GM23338 (cell line): Measurements from ENCODE around the gene ZIC2. TPM values are rescaled to one million over a fixed set of nuclear protein-coding genes. Genes with fewer than 3 reads are reported as not detected.

Source experiments
- ATAC-seq: fragments of 200-7000 bp; cut with Tn5 transposase; 3 replicates; pipeline ENCODE4 v1.9.1; 2020
- DNase-seq: peaks from one replicate; pipeline ENCODE4 v3.0.0-alpha.2; 2015; ENCODE audit warnings: low spot score
- H2AFZ ChIP-seq: fragments of 200-600 bp; sonication (generic); 2 replicates; pipeline ENCODE4 v1.8.0; 2016; ENCODE audit warnings: antibody characterized with exemption, mild to moderate bottlenecking, moderate library complexity
- H3F3A ChIP-seq: fragments of 200-600 bp; sonication (generic); replicated peaks from 2 replicates; pipeline ENCODE4 v1.8.0; 2017; ENCODE audit warnings: antibody characterized with exemption, mixed run types, low read depth
- H3K27ac ChIP-seq: fragments of 200-600 bp; sonication (generic); 2 replicates; pipeline ENCODE4 v1.6.1; 2016; ENCODE audit warnings: low read depth
- H3K27me3 ChIP-seq: fragments of 200-600 bp; sonication (generic); 2 replicates; pipeline ENCODE4 v1.8.0; 2016; ENCODE audit warnings: mild to moderate bottlenecking, mixed run types, moderate library complexity; ENCODE audit not compliant: insufficient read depth
- H3K36me3 ChIP-seq: fragments of 200-600 bp; sonication (generic); 2 replicates; pipeline ENCODE4 v1.8.0; 2016; ENCODE audit warnings: mild to moderate bottlenecking; ENCODE audit not compliant: insufficient read depth
- H3K4me1 ChIP-seq: fragments of 200-600 bp; sonication (generic); 2 replicates; pipeline ENCODE4 v1.8.0; 2016; ENCODE audit warnings: mild to moderate bottlenecking, moderate library complexity; ENCODE audit not compliant: insufficient read depth
- H3K4me2 ChIP-seq: fragments of 200-600 bp; sonication (generic); 2 replicates; pipeline ENCODE4 v1.7.1; 2017; ENCODE audit warnings: mixed run types
- H3K4me3 ChIP-seq: fragments of 200-600 bp; sonication (generic); 2 replicates; pipeline ENCODE4 v1.6.1; 2016; ENCODE audit warnings: mixed run types
- H3K79me2 ChIP-seq: fragments of 200-600 bp; sonication (generic); replicated peaks from 2 replicates; pipeline ENCODE4 v1.8.0; 2017; ENCODE audit warnings: mild to moderate bottlenecking; ENCODE audit not compliant: insufficient read depth
- H3K9me2 ChIP-seq: fragments of 200-600 bp; sonication (generic); 2 replicates; pipeline ENCODE4 v1.8.0; 2017; ENCODE audit not compliant: insufficient read depth
- H4K20me1 ChIP-seq: fragments of 200-600 bp; sonication (generic); replicated peaks from 2 replicates; pipeline ENCODE4 v1.8.0; 2017; ENCODE audit warnings: mild to moderate bottlenecking; ENCODE audit not compliant: insufficient read depth
- H3K27ac Mint-ChIP-seq: 2 replicates; pipeline ENCODE4 v1.8.0; 2020; ENCODE audit warnings: inconsistent platforms, mild to moderate bottlenecking, moderate library complexity, mixed read lengths
- H3K27me3 Mint-ChIP-seq: 3 replicates; pipeline ENCODE4 v1.8.0; 2022; ENCODE audit warnings: low read depth, mild to moderate bottlenecking, moderate library complexity, mixed read lengths, inconsistent platforms; ENCODE audit not compliant: insufficient read depth, poor library complexity
- H3K36me3 Mint-ChIP-seq: 3 replicates; pipeline ENCODE4 v1.8.0; 2021; ENCODE audit warnings: low read depth, mild to moderate bottlenecking, inconsistent platforms, moderate library complexity, mixed read lengths
- H3K4me1 Mint-ChIP-seq: 3 replicates; pipeline ENCODE4 v1.8.0; 2020; ENCODE audit warnings: mild to moderate bottlenecking, inconsistent platforms, mixed read lengths
- H3K4me3 Mint-ChIP-seq: 3 replicates; pipeline ENCODE4 v1.8.0; 2021; ENCODE audit warnings: moderate library complexity, mild to moderate bottlenecking, inconsistent platforms, mixed read lengths
- H3K9me3 Mint-ChIP-seq: 3 replicates; pipeline ENCODE4 v1.8.0; 2020; ENCODE audit warnings: moderate library complexity, mild to moderate bottlenecking, inconsistent platforms, mixed read lengths
- CREB1 ChIP-seq: fragments of 250-450 bp; sonication (Bioruptor Pico); IDR thresholded peaks from 2 replicates; pipeline ENCODE4 v1.5.0; 2020; ENCODE audit warnings: low read depth, mild to moderate bottlenecking, moderate library complexity
- CTCF ChIP-seq, 2 experiments: fragments of 200-600 bp in 1 of 2; sonication (generic) in 1 of 2; conservative IDR thresholded peaks; 2 replicates each; pipeline versions ENCODE4 v1.5.1 to v1.6.1; 2016 to 2017; ENCODE audit warnings: antibody characterized with exemption in 2 of 2, low read depth in 2 of 2, mild to moderate bottlenecking in 2 of 2, moderate library complexity in 1 of 2
- ETS1 ChIP-seq: IDR thresholded peaks from 2 replicates; pipeline ENCODE4 v1.6.1; 2016; ENCODE audit warnings: antibody characterized with exemption
- EZH2 ChIP-seq: fragments of 200-600 bp; sonication (generic); IDR thresholded peaks from one replicate; pipeline ENCODE4 v1.8.0; 2017; ENCODE audit warnings: antibody characterized with exemption, mild to moderate bottlenecking, low read depth; ENCODE audit not compliant: unreplicated experiment
- NANOG ChIP-seq: IDR thresholded peaks from 2 replicates; pipeline ENCODE4 v1.6.1; 2016; ENCODE audit warnings: antibody characterized with exemption, borderline replicate concordance
- POLR2AphosphoS5 ChIP-seq: IDR thresholded peaks from 2 replicates; pipeline ENCODE4 v1.6.1; 2016; ENCODE audit warnings: antibody characterized with exemption, low read depth
- REST ChIP-seq: IDR thresholded peaks from one replicate; pipeline ENCODE4 v1.6.1; 2018; ENCODE audit warnings: antibody characterized with exemption; ENCODE audit not compliant: unreplicated experiment
- ZNF114 ChIP-seq: fragments of 250-450 bp; sonication (Bioruptor Pico); IDR thresholded peaks from 2 replicates; pipeline ENCODE4 v1.5.0; 2020; ENCODE audit warnings: mild to moderate bottlenecking, moderate library complexity
- ZNF462 ChIP-seq: fragments of 250-450 bp; sonication (Bioruptor Pico); IDR thresholded peaks from 2 replicates; pipeline ENCODE4 v1.5.0; 2020; ENCODE audit warnings: mild to moderate bottlenecking, moderate library complexity
- polyA plus RNA-seq: library from polyadenylated mRNA; unstranded; fragments of >200 nt; fragmentation: Nextera tagmentation; extraction: Ambion mirVana; gene quantifications from 2 replicates; pipeline ENCODE4 v1.2.1, GENCODE V29; 2016
- total RNA-seq: library from RNA; depleted of rRNA; stranded (reverse); fragments of >200 nt; shearing (Covaris generic); gene quantifications from 2 replicates; pipeline ENCODE4 v1.2.3, GENCODE V29; 2014

Gene ZIC2
- total and polyA plus RNA-seq, 2 experiments from 2014 or later: 63.2 to 87.9 TPM

- H3K4me1 Mint-ChIP-seq: no peaks in the 10 kb centered on the region; the same call in 2 of the 3 replicates
- Histone ChIP-seq H3K79me2 (no peaks in the 10 kb centered on the region), H3K4me2 (no peak overlapping the region), H3K4me3 (no peak overlapping the region), H3K36me3 (no peaks in the 10 kb centered on the region), H3K9me2 (no peaks in the 10 kb centered on the region), H3F3A (peaks cover 8% of the 10 kb centered on the region), H4K20me1 (no peaks in the 10 kb centered on the region), H3K27me3 (no peaks in the 10 kb centered on the region), H3K27ac (no peak overlapping the region), H2AFZ (no peak overlapping the region), H3K4me1 (no peaks in the 10 kb centered on the region)
- no peaks in the 10 kb centered on the region for H3K9me3 Mint-ChIP-seq
- DNase-seq (no peak), ATAC-seq (no peak)
- H3K4me3 Mint-ChIP-seq: no peak overlapping the region
- no peak for TF ChIP-seq REST
- TF ChIP-seq ETS1: no peak
- TF ChIP-seq CTCF (conservative IDR thresholded peaks at IDR 0.05; ENCODE audit: low read depth in 2 of 2): no peak
- no peak for TF ChIP-seq EZH2
- TF ChIP-seq NANOG: no peak
- TF ChIP-seq POLR2AphosphoS5: no peak
- no peak for TF ChIP-seq CREB1 (CRISPR knock-in tag)
- no peak for TF ChIP-seq ZNF114 (CRISPR knock-in tag)
- TF ChIP-seq ZNF462 (CRISPR knock-in tag): no peak
- H3K36me3 Mint-ChIP-seq: no peaks in the 10 kb centered on the region
- no peak overlapping the region for H3K27ac Mint-ChIP-seq
- H3K27me3 Mint-ChIP-seq: peaks cover 4% of the 10 kb centered on the region
Measured at GRCh38 chr13:99938635-99939034, 42.9 kb upstream of the ZIC2 start.
